IPS-NIHi7 (cell line): ENCODE data around the gene TNIP3.
"Not testable (repeated sequence)": the region's sequence is repeated elsewhere in the genome, so short reads cannot be mapped to it uniquely, and the experiment has no call there.

ENCODE experiments used
- DNase-seq: peaks from one replicate; pipeline ENCODE4 v3.0.0; 2012; ENCODE audit warnings: mixed read lengths; ENCODE audit errors: extremely low spot score

Gene TNIP3

GRCh38 chr4:121164291-121164690, at the start of gene TNIP3:
TSS of gene TNIP3 (minus strand) at chr4:121164321. CDS start at chr4:121164125, 196 bp downstream.
- DNase-seq = peak; percentile 20

GRCh38 chr4:121212806-121213205, 48.7 kb upstream of the TNIP3 start:
- no peak for DNase-seq

GRCh38 chr4:121209171-121209570, 45.0 kb upstream of the TNIP3 start:
- DNase-seq = no peak

- no peak for DNase-seq
Observed at GRCh38 chr4:121208244-121209007, 44.3 kb upstream of the TNIP3 start.

- DNase-seq = not testable (repeated sequence)
Observed at GRCh38 chr4:121205777-121206176, 41.7 kb upstream of the TNIP3 start.

- no peak for DNase-seq
Observed at GRCh38 chr4:121200795-121201472, 36.8 kb upstream of the TNIP3 start.

- no peak for DNase-seq
Observed at GRCh38 chr4:121199742-121200561, 35.8 kb upstream of the TNIP3 start.

GRCh38 chr4:121198251-121198650, 34.1 kb upstream of the TNIP3 start:
- no peak for DNase-seq

- DNase-seq = no peak
Observed at GRCh38 chr4:121195649-121196048, 31.5 kb upstream of the TNIP3 start.

- DNase-seq = peak; percentile 31
Observed at GRCh38 chr4:121192480-121192879, 28.4 kb upstream of the TNIP3 start.

GRCh38 chr4:121192013-121192412, 27.9 kb upstream of the TNIP3 start:
- no peak for DNase-seq

GRCh38 chr4:121191361-121191760, 27.2 kb upstream of the TNIP3 start:
- no peak for DNase-seq

GRCh38 chr4:121190389-121190788, 26.3 kb upstream of the TNIP3 start:
- DNase-seq = no peak

GRCh38 chr4:121189326-121190215, 25.4 kb upstream of the TNIP3 start:
- DNase-seq = no peak

GRCh38 chr4:121187206-121187605, 23.1 kb upstream of the TNIP3 start:
- DNase-seq = no peak

GRCh38 chr4:121185960-121186359, 21.8 kb upstream of the TNIP3 start:
- no peak for DNase-seq

GRCh38 chr4:121183989-121184388, 19.9 kb upstream of the TNIP3 start:
- no peak for DNase-seq

- no peak for DNase-seq
Observed at GRCh38 chr4:121183361-121183760, 19.2 kb upstream of the TNIP3 start.

- DNase-seq = no peak
Observed at GRCh38 chr4:121182296-121182695, 18.2 kb upstream of the TNIP3 start.

GRCh38 chr4:121181493-121181892, 17.4 kb upstream of the TNIP3 start:
- no peak for DNase-seq

GRCh38 chr4:121180558-121180957, 16.4 kb upstream of the TNIP3 start:
- DNase-seq = no peak
